ENCODE results near the gene BCL6. TPM values are rescaled to one million over a fixed set of nuclear protein-coding genes. Genes with fewer than 3 reads are reported as not detected.

The BCL6 gene
- total RNA-seq, 2 donors from 2014 or later = 53.0 to 88.6 TPM

- no peak for DNase-seq (ENCODE audit: low spot score)
- H3K4me1 ChIP-seq = peaks cover 0 to 6% of the 10 kb centered on the region in 2 donors
- H3K4me3 ChIP-seq = no peak overlapping the region
- no peaks in the 10 kb centered on the region for H3K9me3 ChIP-seq
- no peaks in the 10 kb centered on the region for H3K36me3 ChIP-seq
- TF ChIP-seq, protein P1, sequence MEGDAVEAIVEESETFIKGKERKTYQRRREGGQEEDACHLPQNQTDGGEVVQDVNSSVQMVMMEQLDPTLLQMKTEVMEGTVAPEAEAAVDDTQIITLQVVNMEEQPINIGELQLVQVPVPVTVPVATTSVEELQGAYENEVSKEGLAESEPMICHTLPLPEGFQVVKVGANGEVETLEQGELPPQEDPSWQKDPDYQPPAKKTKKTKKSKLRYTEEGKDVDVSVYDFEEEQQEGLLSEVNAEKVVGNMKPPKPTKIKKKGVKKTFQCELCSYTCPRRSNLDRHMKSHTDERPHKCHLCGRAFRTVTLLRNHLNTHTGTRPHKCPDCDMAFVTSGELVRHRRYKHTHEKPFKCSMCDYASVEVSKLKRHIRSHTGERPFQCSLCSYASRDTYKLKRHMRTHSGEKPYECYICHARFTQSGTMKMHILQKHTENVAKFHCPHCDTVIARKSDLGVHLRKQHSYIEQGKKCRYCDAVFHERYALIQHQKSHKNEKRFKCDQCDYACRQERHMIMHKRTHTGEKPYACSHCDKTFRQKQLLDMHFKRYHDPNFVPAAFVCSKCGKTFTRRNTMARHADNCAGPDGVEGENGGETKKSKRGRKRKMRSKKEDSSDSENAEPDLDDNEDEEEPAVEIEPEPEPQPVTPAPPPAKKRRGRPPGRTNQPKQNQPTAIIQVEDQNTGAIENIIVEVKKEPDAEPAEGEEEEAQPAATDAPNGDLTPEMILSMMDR (IDR thresholded peaks at IDR 0.05) = no peak
- H3K27ac ChIP-seq = no peak overlapping the region
- H3K27me3 ChIP-seq = no peaks in the 10 kb centered on the region
Measured at GRCh38 chr3:187769771-187770170, 24.5 kb upstream of the BCL6 start.

- TF ChIP-seq, protein P1 (IDR thresholded peaks at IDR 0.05) = no peak
- Histone ChIP-seq H3K27ac (no peak overlapping the region), H3K4me3 (no peak overlapping the region), H3K36me3 (no peaks in the 10 kb centered on the region), H3K9me3 (no peaks in the 10 kb centered on the region), H3K4me1 (peaks cover 0 to 11% of the 10 kb centered on the region in 2 donors), H3K27me3 (no peaks in the 10 kb centered on the region)
- no peak for DNase-seq (ENCODE audit: low spot score)
Measured at GRCh38 chr3:187767266-187768012, 22.2 kb upstream of the BCL6 start.

GRCh38 chr3:187765342-187765741 lies 20.1 kb upstream of the BCL6 start:
- H3K36me3 ChIP-seq = no peaks in the 10 kb centered on the region
- DNase-seq (ENCODE audit: low spot score) = no peak
- H3K27me3 ChIP-seq = no peaks in the 10 kb centered on the region
- TF ChIP-seq, protein P1 (IDR thresholded peaks at IDR 0.05) = no peak
- no peak overlapping the region for H3K27ac ChIP-seq
- H3K4me3 ChIP-seq = no peak overlapping the region
- no peaks in the 10 kb centered on the region for H3K9me3 ChIP-seq
- peaks cover 0 to 11% of the 10 kb centered on the region in 2 donors for H3K4me1 ChIP-seq

- no peak overlapping the region for H3K4me3 ChIP-seq
- peaks cover 0 to 5% of the 10 kb centered on the region in 2 donors for H3K4me1 ChIP-seq
- no peaks in the 10 kb centered on the region for H3K9me3 ChIP-seq
- TF ChIP-seq, protein P1 (IDR thresholded peaks at IDR 0.05) = no peak
- no peak for DNase-seq (ENCODE audit: low spot score)
- no peaks in the 10 kb centered on the region for H3K36me3 ChIP-seq
- H3K27ac ChIP-seq = no peak overlapping the region
- no peaks in the 10 kb centered on the region for H3K27me3 ChIP-seq
Measured at GRCh38 chr3:187763850-187764648, 18.8 kb upstream of the BCL6 start.

GRCh38 chr3:187762792-187763191 lies 17.5 kb upstream of the BCL6 start:
- peaks cover 0 to 5% of the 10 kb centered on the region in 2 donors for H3K4me1 ChIP-seq
- H3K27ac ChIP-seq = no peak overlapping the region
- DNase-seq (ENCODE audit: low spot score) = no peak
- H3K27me3 ChIP-seq = no peaks in the 10 kb centered on the region
- TF ChIP-seq, protein P1 (IDR thresholded peaks at IDR 0.05) = no peak
- no peaks in the 10 kb centered on the region for H3K9me3 ChIP-seq
- H3K36me3 ChIP-seq = no peaks in the 10 kb centered on the region
- H3K4me3 ChIP-seq = no peak overlapping the region

All from right atrium auricular region (tissue), 2 donors.